SK-N-SH (cell line): ENCODE data around the gene ME1. TPM values are rescaled to one million over a fixed set of nuclear protein-coding genes. Genes with fewer than 3 reads are reported as not detected.

ENCODE experiments used
- CTCF ChIA-PET: fragments of 300-600, 350-600 bp; formaldehyde crosslinking; extraction: SDS; loops from one replicate; lab custom pipeline; 2021; lab: Yijun Ruan, JAX
- POLR2A ChIA-PET: fragments of 350-600 bp; sonication (Branson Sonifier 250); formaldehyde crosslinking; extraction: SDS; loops from one replicate; lab custom pipeline; 2020; ENCODE audit warnings: antibody characterized with exemption, inconsistent platforms; lab: Yijun Ruan, JAX
- DNase-seq: peaks from one replicate; pipeline ENCODE4 v3.0.0; 2012
- H2AFZ ChIP-seq: fragments of 200-600 bp; sonication (generic); 2 replicates; pipeline ENCODE4 v1.8.1; 2016; ENCODE audit warnings: antibody characterized with exemption, mild to moderate bottlenecking, low read depth
- H3F3A ChIP-seq: fragments of 200-600 bp; sonication (generic); replicated peaks from 2 replicates; pipeline ENCODE3; 2016; ENCODE audit warnings: antibody characterized with exemption, mild to moderate bottlenecking; ENCODE audit not compliant: insufficient read depth
- H3K27ac ChIP-seq, 2 experiments: fragments of 200-500 bp in 1 of 2; fragments of 200-600 bp in 1 of 2; sonication (Bioruptor generic) in 1 of 2; sonication (generic), shearing (Covaris generic) in 1 of 2; 2 replicates each; pipeline versions ENCODE4 v1.5.1 to v1.6.1; 2014 to 2016; ENCODE audit warnings: low read depth in 2 of 2, inconsistent platforms in 1 of 2, low read length in 1 of 2, mild to moderate bottlenecking in 1 of 2, mixed read lengths in 1 of 2
- H3K27me3 ChIP-seq: fragments of 200-600 bp; sonication (generic), shearing (Covaris generic); 2 replicates; pipeline ENCODE4 v1.6.1; 2016; ENCODE audit warnings: mixed run types; ENCODE audit not compliant: insufficient read depth
- H3K36me3 ChIP-seq, 2 experiments: fragments of 200-500 bp in 1 of 2; fragments of 200-600 bp in 1 of 2; sonication (Bioruptor generic) in 1 of 2; sonication (generic) in 1 of 2; replicated peaks in 1 of 2; 2 replicates each; pipeline versions ENCODE3 to v1.5.1; 2014 to 2016; ENCODE audit warnings: low read length in 1 of 2, mild to moderate bottlenecking in 1 of 2; ENCODE audit not compliant: insufficient read depth in 2 of 2, control insufficient read depth in 1 of 2
- H3K4me1 ChIP-seq, 2 experiments: fragments of 200-500 bp in 1 of 2; fragments of 200-600 bp in 1 of 2; sonication (Bioruptor generic) in 1 of 2; sonication (generic), shearing (Covaris generic) in 1 of 2; 2 replicates each; pipeline versions ENCODE4 v1.5.1 to v1.6.1; 2014 to 2016; ENCODE audit warnings: low read depth in 1 of 2, low read length in 1 of 2, mixed run types in 1 of 2; ENCODE audit not compliant: insufficient read depth in 2 of 2, control insufficient read depth in 1 of 2
- H3K4me2 ChIP-seq: fragments of 200-600 bp; sonication (generic), shearing (Covaris generic); 2 replicates; pipeline ENCODE4 v1.6.1; 2017; ENCODE audit warnings: mixed run types
- H3K4me3 ChIP-seq, 2 experiments: fragments of 200-500 bp in 1 of 2; fragments of 200-600 bp in 1 of 2; sonication (Bioruptor generic) in 1 of 2; sonication (generic), shearing (Covaris generic) in 1 of 2; 2 replicates each; pipeline versions ENCODE4 v1.5.1 to v1.8.1; 2014 to 2016; ENCODE audit warnings: low read depth in 2 of 2, inconsistent platforms in 1 of 2, low read length in 1 of 2, mild to moderate bottlenecking in 1 of 2, mixed read lengths in 1 of 2, moderate library complexity in 1 of 2
- H3K79me2 ChIP-seq: fragments of 200-600 bp; sonication (generic); 2 replicates; pipeline ENCODE4 v1.8.1; 2017; ENCODE audit warnings: mild to moderate bottlenecking; ENCODE audit not compliant: insufficient read depth
- H3K9ac ChIP-seq: fragments of 200-600 bp; sonication (generic); 2 replicates; pipeline ENCODE4 v1.6.1; 2017; ENCODE audit warnings: mixed run types
- H3K9me2 ChIP-seq: fragments of 200-600 bp; sonication (generic); 2 replicates; pipeline ENCODE4 v1.6.1; 2017; ENCODE audit warnings: mixed run types
- H3K9me3 ChIP-seq: fragments of 200-600 bp; sonication (generic); 2 replicates; pipeline ENCODE4 v1.6.1; 2017; ENCODE audit warnings: mixed run types, mild to moderate bottlenecking, moderate library complexity
- H4K20me1 ChIP-seq: fragments of 200-600 bp; sonication (generic); 2 replicates; pipeline ENCODE4 v1.6.1; 2017; ENCODE audit warnings: mild to moderate bottlenecking, mixed run types; ENCODE audit not compliant: insufficient read depth
- CHD2 ChIP-seq: fragments of 150-350 bp; IDR thresholded peaks from 2 replicates; pipeline ENCODE4 v1.6.1; 2018; ENCODE audit warnings: low read length; ENCODE audit not compliant: partially characterized antibody
- ELF1 ChIP-seq: IDR thresholded peaks from 2 replicates; pipeline ENCODE4 v1.4.0; 2012
- GABPA ChIP-seq: IDR thresholded peaks from 2 replicates; pipeline ENCODE4 v1.4.0; 2012; ENCODE audit warnings: low read depth, mild to moderate bottlenecking
- GATA2 ChIP-seq: sonication (generic); formaldehyde crosslinking; IDR thresholded peaks from 2 replicates; pipeline ENCODE4 v1.5.0; 2020; ENCODE audit warnings: mild to moderate bottlenecking, missing genetic modification reagents
- RAD21 ChIP-seq: IDR thresholded peaks from 2 replicates; pipeline ENCODE4 v1.6.1; 2012; ENCODE audit warnings: mild to moderate bottlenecking, low read length
- RFX5 ChIP-seq: IDR thresholded peaks from 2 replicates; pipeline ENCODE4 v1.6.1; 2012; ENCODE audit warnings: mild to moderate bottlenecking, improper control_type of control experiment, low read length
- SMC3 ChIP-seq: IDR thresholded peaks from 2 replicates; pipeline ENCODE4 v1.6.1; 2012; ENCODE audit warnings: low read depth, low read length, improper control_type of control experiment
- TCF12 ChIP-seq: IDR thresholded peaks from 2 replicates; pipeline ENCODE4 v1.4.0; 2012
- WGBS: methylation state at CpG from one replicate; pipeline ENCODE4 v1.1.6; 2017; ENCODE audit warnings: low lambda C conversion rate; 5-methylcytosine and 5-hydroxymethylcytosine counted together
- polyA plus RNA-seq, 3 experiments: library from polyadenylated mRNA; depleted of rRNA; stranded (reverse); fragments of >200 nt; gene quantifications; 2 replicates each; pipeline ENCODE4 v1.2.3, GENCODE V29; 2012
- TF ChIP-seq, protein P1 (sequence below): fragments of 200-600 bp; sonication (generic); IDR thresholded peaks from 2 replicates; pipeline ENCODE4 v1.6.1; 2017; ENCODE audit warnings: antibody characterized with exemption, mild to moderate bottlenecking, moderate library complexity
- TF ChIP-seq, protein P2 (sequence below): IDR thresholded peaks from 2 replicates; pipeline ENCODE4; 2012

ME1 gene
- polyA plus RNA-seq, 1 of the 3 experiments (the other 2 are of a cell fraction): 4.9 TPM

DNA sequence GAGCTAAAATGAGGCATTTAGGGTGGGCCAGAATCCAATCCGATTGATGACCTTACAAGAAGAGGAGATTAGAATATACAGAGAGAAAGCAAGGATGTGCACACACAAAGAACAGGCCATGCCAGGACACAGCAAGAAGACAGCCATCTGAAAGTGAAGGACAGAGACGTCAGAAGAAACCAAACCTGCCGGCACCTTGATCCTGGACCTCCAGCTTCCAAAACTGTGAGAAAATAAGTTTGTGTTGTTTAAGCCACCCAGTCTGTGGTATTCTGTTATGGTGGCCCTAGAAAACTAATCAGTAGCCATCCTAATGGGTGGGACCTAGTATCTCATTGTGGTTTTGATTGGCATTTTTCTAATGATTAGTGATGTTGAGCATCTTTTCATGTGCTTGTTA, 39.7 kb upstream of the ME1 start:
- H3K79me2 ChIP-seq: no peaks in the 10 kb centered on the region
- H3K27ac ChIP-seq: no peak overlapping the region
- H3K4me3 ChIP-seq: no peak overlapping the region
- TF ChIP-seq RAD21 (no peak), TCF12 (no peak), ELF1 (no peak), CHD2 (no peak)
- TF ChIP-seq, protein P1, sequence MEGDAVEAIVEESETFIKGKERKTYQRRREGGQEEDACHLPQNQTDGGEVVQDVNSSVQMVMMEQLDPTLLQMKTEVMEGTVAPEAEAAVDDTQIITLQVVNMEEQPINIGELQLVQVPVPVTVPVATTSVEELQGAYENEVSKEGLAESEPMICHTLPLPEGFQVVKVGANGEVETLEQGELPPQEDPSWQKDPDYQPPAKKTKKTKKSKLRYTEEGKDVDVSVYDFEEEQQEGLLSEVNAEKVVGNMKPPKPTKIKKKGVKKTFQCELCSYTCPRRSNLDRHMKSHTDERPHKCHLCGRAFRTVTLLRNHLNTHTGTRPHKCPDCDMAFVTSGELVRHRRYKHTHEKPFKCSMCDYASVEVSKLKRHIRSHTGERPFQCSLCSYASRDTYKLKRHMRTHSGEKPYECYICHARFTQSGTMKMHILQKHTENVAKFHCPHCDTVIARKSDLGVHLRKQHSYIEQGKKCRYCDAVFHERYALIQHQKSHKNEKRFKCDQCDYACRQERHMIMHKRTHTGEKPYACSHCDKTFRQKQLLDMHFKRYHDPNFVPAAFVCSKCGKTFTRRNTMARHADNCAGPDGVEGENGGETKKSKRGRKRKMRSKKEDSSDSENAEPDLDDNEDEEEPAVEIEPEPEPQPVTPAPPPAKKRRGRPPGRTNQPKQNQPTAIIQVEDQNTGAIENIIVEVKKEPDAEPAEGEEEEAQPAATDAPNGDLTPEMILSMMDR: no peak
- peaks cover 0 to 2% of the 10 kb centered on the region in 2 experiments; a peak in 1 of 4 replicates for H3K4me1 ChIP-seq
- no peak for DNase-seq
- CTCF ChIA-PET: interaction anchor here (1.5 kb wide), 1 partner anchor 403 kb away, joined by 4 read pairs; the partner anchor contains the start of gene DOP1A
- H3K4me2 ChIP-seq: no peak overlapping the region
- H3F3A ChIP-seq: no peaks in the 10 kb centered on the region
- H3K36me3 ChIP-seq: no peaks in the 10 kb centered on the region
- H2AFZ ChIP-seq: no peak overlapping the region
- H3K9ac ChIP-seq: no peak overlapping the region
- no peaks in the 10 kb centered on the region for H4K20me1 ChIP-seq
- H3K27me3 ChIP-seq: no peaks in the 10 kb centered on the region; the same call in 1 of the 2 replicates
- POLR2A ChIA-PET: no interaction called here
- no peaks in the 10 kb centered on the region for H3K9me2 ChIP-seq
- WGBS: 76% methylated on average over 3 of the region's 3 CpGs
- no peaks in the 10 kb centered on the region for H3K9me3 ChIP-seq

DNA sequence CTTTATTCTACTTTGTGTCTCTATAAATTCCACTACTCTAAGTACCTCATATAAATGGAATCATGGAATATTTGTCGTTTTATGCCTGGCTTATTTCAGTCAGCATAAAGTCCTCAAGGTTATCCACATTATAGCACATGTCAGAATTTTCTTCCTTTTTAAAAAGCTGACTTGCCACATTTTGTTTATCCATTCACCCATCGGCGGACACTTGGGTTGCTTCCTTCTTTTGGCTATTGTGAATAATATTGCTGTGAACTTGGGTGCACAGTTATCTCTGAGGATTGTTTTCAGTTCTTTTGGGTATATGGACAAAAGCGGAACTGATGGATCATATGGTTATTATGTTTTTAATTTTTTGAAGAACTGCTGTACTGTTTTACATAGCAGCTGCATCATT, 39.1 kb upstream of the ME1 start:
- TF ChIP-seq CHD2 (no peak), RFX5 (no peak), ELF1 (no peak), RAD21 (no peak), TCF12 (no peak), SMC3 (no peak), GABPA (no peak)
- TF ChIP-seq, protein P2, sequence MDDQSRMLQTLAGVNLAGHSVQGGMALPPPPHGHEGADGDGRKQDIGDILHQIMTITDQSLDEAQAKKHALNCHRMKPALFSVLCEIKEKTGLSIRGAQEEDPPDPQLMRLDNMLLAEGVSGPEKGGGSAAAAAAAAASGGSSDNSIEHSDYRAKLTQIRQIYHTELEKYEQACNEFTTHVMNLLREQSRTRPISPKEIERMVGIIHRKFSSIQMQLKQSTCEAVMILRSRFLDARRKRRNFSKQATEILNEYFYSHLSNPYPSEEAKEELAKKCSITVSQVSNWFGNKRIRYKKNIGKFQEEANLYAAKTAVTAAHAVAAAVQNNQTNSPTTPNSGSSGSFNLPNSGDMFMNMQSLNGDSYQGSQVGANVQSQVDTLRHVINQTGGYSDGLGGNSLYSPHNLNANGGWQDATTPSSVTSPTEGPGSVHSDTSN: no peak
- Histone ChIP-seq H3K79me2 (no peaks in the 10 kb centered on the region), H3F3A (no peaks in the 10 kb centered on the region), H3K9me3 (no peaks in the 10 kb centered on the region), H3K27ac (no peak overlapping the region), H3K9me2 (no peaks in the 10 kb centered on the region), H2AFZ (no peak overlapping the region), H4K20me1 (no peaks in the 10 kb centered on the region), H3K4me3 (no peak overlapping the region), H3K9ac (no peak overlapping the region), H3K27me3 (no peaks in the 10 kb centered on the region; the same call in 1 of the 2 replicates), H3K4me1 (peaks cover 0 to 2% of the 10 kb centered on the region in 2 experiments; a peak in 1 of 4 replicates), H3K4me2 (no peak overlapping the region), H3K36me3 (no peaks in the 10 kb centered on the region)
- no peak for DNase-seq
- ChIA-PET CTCF (interaction anchor here (1.5 kb wide), 1 partner anchor 402 kb away, joined by 4 read pairs; the partner anchor contains the start of gene DOP1A), POLR2A (no interaction called here)
- WGBS: 63% methylated on average over 4 of the region's 4 CpGs

DNA sequence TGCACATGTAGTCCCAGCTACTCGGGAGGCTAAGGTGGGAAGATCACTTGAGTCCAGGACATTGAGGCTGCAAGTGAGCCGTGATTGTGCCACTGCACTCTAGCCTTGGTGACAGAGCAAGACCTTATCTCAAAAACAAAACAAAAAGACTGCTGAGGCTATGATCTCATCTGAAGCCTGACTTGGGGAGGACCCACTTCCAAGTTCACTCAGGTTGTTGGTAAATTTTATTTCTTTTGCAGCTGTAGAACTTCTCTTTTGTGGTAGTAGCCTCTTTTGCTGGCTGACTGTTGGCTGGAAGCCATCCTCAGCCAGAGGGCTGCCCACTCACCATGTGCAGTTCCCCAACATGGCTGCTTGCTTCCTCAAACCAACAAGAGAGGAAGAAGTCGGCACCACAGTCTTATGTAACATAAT, 36.8 kb upstream of the ME1 start:
- TF ChIP-seq GATA2 (CRISPR knock-in tag): no peak
- no peaks in the 10 kb centered on the region; the same call in 1 of the 2 replicates for H3K27me3 ChIP-seq
- no peaks in the 10 kb centered on the region for H3K79me2 ChIP-seq
- ChIA-PET CTCF (no interaction called here), POLR2A (no interaction called here)
- no peaks in the 10 kb centered on the region for H3K4me1 ChIP-seq
- no peak overlapping the region for H2AFZ ChIP-seq
- no peak overlapping the region for H3K4me3 ChIP-seq
- no peak overlapping the region for H3K4me2 ChIP-seq
- no peak overlapping the region for H3K27ac ChIP-seq
- no peak overlapping the region for H3K9ac ChIP-seq
- no peaks in the 10 kb centered on the region for H3K9me3 ChIP-seq
- DNase-seq: no peak
- no peaks in the 10 kb centered on the region for H3F3A ChIP-seq
- H3K9me2 ChIP-seq: no peaks in the 10 kb centered on the region
- WGBS: 53% methylated on average over 3 of the region's 3 CpGs
- H4K20me1 ChIP-seq: no peaks in the 10 kb centered on the region
- no peaks in the 10 kb centered on the region for H3K36me3 ChIP-seq
